ENCODE measurements around the gene BTBD2. TPM values are rescaled to one million over a fixed set of nuclear protein-coding genes. Genes with fewer than 3 reads are reported as not detected.
A peak's percentile ranks its signal among the peaks of the same experiment; 100 is the strongest.

The BTBD2 gene
- total RNA-seq, 2 donors from 2014 or later: 48.7 to 56.2 TPM

DNA sequence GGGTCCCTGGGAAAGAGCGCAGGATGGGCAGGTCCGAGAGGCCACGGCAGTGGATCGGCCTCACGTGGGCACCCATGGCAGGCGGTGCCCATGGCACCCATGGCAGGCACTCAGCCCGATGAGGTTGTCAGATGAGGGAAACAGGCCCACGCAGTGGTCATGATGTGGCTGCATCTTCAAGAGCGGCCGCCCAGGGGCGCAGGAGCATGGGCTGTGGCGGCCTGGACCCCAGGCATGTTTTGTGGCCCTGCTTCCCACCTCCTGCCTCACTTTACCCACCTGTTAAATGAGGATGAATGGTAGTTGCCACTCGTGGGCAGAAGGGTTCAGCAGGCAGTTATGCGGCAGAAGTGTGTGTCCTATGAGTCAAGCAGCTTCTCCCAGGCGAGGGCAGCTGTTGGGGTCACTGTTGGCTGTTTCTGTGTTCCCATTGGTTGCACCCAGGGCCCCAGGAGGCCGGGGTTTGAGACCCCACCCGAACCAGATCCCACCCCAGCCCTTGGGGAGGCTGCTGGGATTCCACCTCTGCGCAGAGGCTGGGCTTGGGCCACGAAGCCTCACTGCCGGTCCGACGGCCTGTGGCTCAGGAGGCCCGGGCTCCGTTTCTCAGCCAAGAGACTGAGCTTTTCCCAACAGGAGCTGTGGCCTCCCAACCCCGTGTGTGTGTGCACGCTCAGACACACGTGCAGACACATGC is 44.6 kb downstream of the BTBD2 start:
- no peaks in the 10 kb centered on the region for H3K27me3 Mint-ChIP-seq (ENCODE audit: low read depth)
- ATAC-seq (replicated peaks in 1 of 2) (no peak), DNase-seq (no peak)
- H3K4me1 Mint-ChIP-seq (ENCODE audit: low read depth): peaks cover 16% of the 10 kb centered on the region
- no peak overlapping the region for H3K4me3 Mint-ChIP-seq
- peaks cover 0 to 3% of the 10 kb centered on the region in 2 donors for H3K36me3 Mint-ChIP-seq (ENCODE audit: insufficient read depth in 2 of 2)
- no peak overlapping the region for H3K27ac Mint-ChIP-seq
- H3K9me3 Mint-ChIP-seq: no peaks in the 10 kb centered on the region

DNA sequence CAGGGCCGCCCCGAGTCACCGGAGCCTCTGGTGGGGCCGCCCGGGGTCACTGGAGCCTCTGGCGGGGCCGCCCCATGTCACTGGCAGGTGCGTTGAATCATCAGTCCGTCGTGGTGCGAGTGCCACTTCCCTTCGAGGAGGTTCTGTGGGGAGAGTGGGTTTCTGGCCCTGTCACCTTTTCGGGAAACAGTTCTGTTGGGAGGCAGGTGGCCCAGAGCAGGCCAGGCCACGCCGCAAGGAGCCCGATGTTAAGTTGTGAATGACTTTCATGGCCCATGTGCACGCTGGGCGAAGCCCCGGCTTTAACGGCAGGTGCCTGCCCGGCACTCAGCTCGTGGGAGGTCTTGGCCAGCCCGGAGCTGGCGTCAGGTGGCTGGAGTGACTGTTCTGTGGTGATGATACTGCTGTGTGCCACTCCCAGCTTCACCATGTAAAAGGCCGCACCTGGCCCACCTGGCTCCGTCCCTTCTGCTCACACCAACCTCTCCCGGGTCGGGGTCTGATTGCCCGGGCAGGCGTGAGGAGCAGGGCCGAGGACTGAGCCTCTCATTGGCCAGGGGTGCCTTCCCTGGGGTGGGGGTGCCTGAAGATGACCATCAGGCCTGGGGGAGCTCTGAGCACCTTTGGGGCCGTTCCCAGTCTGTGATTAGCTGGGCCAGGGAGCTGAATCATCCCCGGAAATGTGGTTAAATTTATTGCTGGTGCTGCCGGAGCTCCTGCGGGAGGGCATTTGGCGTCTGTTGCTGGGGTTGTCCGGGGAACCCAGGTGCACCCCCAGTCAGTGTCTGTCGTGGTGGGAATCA is 45.3 kb downstream of the BTBD2 start:
- ATAC-seq (replicated peaks in 1 of 2): no peak
- H3K9me3 Mint-ChIP-seq: no peaks in the 10 kb centered on the region
- peaks cover 0 to 1% of the 10 kb centered on the region in 2 donors for H3K36me3 Mint-ChIP-seq (ENCODE audit: insufficient read depth in 2 of 2)
- H3K4me1 Mint-ChIP-seq (ENCODE audit: low read depth): peaks cover 21% of the 10 kb centered on the region
- no peak overlapping the region for H3K4me3 Mint-ChIP-seq
- DNase-seq: no peak
- no peaks in the 10 kb centered on the region for H3K27me3 Mint-ChIP-seq (ENCODE audit: low read depth)
- no peak overlapping the region for H3K27ac Mint-ChIP-seq

DNA sequence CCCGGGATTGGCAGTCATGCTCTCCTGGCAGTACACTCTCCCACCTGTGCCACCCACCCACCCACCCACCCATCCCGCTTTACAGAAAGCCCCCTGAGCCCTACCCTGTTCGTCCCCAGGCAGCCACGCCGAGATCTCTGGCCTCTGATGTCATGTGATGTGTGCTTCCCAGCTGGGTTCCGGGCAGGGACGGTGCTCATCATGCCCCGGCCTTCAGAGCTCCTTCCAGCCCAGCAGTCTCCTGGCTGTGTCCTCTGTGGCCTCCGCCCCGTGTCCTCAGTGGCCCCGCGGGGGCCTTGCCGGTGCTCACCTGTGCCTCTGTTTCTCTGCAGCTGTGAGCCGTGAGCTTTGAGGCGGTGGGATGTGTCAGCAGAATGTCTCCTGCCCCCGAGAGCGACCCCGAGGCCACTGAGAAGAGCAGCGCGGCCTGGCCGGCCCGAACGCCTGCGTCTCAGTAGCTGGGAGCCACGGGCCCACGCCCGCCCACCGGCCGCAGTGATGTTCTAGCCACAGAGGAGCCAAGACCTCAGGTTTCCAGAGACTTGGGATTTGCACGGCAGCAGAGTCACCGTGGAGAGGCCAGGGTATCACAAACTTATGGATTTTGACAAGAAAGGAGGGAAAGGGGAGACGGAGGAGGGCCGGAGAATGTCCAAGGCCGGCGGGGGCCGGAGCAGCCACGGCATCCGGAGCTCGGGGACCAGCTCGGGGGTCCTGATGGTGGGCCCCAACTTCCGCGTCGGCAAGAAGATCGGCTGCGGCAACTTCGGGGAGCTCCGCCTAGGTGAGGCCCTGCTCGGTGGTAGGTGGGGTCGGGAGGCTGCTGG is 46.1 kb downstream of the BTBD2 start:
- Mint-ChIP-seq H3K4me1 (ENCODE audit: low read depth) (peaks cover 21% of the 10 kb centered on the region), H3K9me3 (no peaks in the 10 kb centered on the region), H3K27me3 (ENCODE audit: low read depth) (no peaks in the 10 kb centered on the region), H3K36me3 (ENCODE audit: insufficient read depth in 2 of 2) (peaks cover 0 to 1% of the 10 kb centered on the region in 2 donors), H3K27ac (no peak overlapping the region), H3K4me3 (no peak overlapping the region)
- DNase-seq (no peak), ATAC-seq (replicated peaks in 1 of 2) (no peak)

DNA sequence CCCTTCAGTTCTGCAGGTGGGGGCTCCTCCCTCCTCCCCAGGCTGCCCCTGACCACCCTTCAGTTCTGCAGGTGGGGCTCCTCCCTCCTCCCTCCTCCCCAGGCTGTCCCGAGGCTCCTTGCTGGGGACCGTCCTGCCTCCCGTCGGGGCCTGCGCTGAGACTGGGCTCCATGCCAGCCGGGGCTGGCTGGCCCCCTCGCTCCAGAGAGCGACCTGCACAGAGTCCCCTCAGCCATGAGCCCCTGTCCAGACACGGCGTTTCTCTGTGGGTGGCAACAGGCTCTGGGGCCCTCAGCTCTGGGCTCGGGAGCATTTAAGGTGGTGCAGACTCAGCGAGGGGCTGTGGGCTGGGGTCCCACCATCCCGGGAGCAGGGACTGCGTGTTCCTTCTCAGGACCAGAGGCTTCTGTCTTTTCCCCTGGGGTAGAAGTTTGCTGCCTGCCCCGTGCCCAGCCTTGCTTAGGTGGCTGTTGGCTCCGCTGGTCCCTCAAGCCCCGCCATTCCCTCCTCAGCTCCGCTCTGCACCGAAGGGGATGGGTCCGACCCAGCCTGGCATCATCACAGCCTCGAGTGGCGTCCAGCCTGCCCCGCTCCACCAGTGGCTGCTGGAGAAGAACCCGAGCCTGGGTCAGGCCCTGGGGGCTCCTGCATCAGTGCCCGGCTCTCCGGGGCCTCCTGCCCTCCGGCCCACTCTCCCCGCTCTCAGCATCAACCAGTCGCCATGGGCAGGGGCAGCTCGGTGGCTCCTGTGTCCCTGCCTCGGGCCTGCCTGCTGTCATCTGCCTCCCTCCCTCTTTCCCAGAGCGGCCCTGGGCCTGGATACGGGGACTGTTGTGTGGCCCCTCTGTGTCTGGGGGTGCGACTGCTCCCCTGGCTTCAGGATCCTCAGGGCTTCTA is 47.0 kb downstream of the BTBD2 start:
- H3K9me3 Mint-ChIP-seq: no peaks in the 10 kb centered on the region
- no peak overlapping the region for H3K27ac Mint-ChIP-seq
- no peak overlapping the region for H3K4me3 Mint-ChIP-seq
- H3K4me1 Mint-ChIP-seq (ENCODE audit: low read depth): peaks cover 19% of the 10 kb centered on the region
- H3K36me3 Mint-ChIP-seq (ENCODE audit: insufficient read depth in 2 of 2): peaks cover 0 to 1% of the 10 kb centered on the region in 2 donors
- no peak for ATAC-seq (replicated peaks in 1 of 2)
- DNase-seq: no peak
- no peaks in the 10 kb centered on the region for H3K27me3 Mint-ChIP-seq (ENCODE audit: low read depth)

DNA sequence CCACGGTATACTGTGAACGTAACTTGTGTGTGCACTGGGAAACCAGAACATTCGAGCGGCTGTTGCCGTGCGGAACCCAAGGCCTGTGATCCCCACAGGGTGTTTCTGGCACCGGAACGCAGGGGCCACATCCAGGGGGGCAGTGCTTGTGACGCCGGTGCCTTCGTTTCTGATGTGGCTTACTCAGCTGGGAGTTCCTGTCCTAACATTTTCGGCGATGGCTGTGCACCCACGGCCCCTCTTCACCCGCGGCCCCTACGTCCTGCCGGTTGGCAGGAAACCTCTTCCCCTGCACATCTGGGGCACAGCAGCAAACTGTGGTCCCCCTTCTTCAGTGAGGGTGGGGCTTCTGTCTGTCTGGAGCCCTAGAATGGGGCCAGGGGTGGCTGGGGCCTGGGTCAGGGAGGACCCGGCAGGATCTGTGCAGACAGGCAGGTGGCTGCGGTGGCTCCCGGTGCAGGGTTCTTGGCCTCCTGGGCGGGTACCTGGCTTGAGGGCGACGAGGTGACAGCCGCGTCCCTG is 48.4 kb downstream of the BTBD2 start:
- H3K4me3 Mint-ChIP-seq: peak overlapping the region in 1 of 2 donors; percentile 63
- DNase-seq: peak; percentile 21 to 22
- no peaks in the 10 kb centered on the region for H3K9me3 Mint-ChIP-seq

DNA sequence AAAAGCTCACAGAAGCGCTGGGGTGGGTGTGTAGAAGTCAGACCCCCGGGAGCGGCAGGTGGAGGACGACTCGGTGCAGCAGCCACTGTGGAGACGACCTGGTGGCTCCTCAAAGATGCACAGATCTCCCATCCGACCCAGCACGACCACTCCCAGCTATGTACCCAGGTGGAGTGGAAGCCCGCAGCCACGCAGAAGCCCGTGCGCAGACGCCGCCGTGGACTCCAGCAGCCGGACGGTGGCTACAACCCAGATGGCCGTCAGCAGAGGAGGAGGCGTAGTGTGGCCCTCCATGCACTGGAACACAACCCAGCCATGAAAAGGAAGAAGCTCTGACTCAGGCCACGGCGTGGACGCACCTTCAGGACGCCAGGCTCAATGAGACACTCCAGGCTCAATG is 52.8 kb downstream of the BTBD2 start:
- Mint-ChIP-seq H3K4me1 (ENCODE audit: low read depth) (peaks cover 23% of the 10 kb centered on the region), H3K4me3 (no peak overlapping the region), H3K27ac (no peak overlapping the region), H3K27me3 (ENCODE audit: low read depth) (no peaks in the 10 kb centered on the region), H3K36me3 (ENCODE audit: insufficient read depth in 2 of 2) (no peaks in the 10 kb centered on the region), H3K9me3 (no peaks in the 10 kb centered on the region)
- no peak for ATAC-seq (replicated peaks in 1 of 2)
- DNase-seq: no peak

More for the DNA sequence above, 48.4 kb downstream of the BTBD2 start:
- ATAC-seq (replicated peaks in 1 of 2): peak; percentile 44 to 52
- Mint-ChIP-seq H3K36me3 (ENCODE audit: insufficient read depth in 2 of 2) (peaks cover 0 to 1% of the 10 kb centered on the region in 2 donors), H3K27ac (peak overlapping the region; percentile 2), H3K27me3 (ENCODE audit: low read depth) (no peaks in the 10 kb centered on the region), H3K4me1 (ENCODE audit: low read depth) (peaks cover 16% of the 10 kb centered on the region)

DNA sequence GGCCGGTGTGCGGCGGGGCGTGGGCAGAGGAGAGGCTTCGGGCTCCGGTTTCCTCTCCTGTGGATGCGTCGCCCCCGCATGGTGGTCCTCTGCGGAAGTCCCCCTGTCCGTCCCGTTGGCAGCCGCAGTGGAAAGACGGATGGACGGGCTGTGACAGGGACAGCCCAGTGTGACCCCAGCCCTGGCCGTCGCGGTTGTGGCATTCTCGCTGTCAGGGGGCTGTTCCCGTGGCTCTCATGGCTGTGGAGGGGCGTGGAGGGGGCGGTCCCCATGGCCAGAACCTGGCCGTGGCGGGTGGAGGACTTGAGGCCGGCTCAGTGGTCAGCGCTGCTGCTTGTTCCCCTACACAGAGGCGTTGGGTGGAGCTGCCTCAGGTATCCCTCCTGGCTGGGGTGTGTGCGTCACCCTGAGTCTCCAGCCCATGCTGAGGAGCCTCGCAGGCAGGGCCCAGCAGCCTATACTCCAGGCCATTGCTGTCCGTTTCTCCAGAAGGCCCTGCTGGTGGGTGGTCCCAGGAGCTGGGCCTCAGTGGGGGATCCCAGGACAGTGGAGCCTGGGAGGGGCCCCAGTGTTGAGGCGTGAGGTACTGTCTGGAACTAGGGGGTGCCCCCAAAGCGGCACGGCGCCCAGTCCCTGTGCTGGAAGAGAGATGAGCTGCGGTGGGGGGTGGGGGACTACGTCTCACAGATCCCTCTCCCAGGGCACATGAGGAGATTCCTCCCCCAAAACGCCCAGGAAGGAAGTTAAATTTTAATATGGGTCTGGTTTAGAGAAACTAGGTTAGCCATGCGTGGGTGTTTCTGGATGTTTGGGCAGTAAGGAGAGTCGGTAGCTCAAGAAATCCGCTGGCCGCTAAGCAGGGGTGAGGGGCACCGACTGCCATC is 54.3 kb downstream of the BTBD2 start:
- Mint-ChIP-seq H3K27me3 (ENCODE audit: low read depth) (no peaks in the 10 kb centered on the region), H3K9me3 (no peaks in the 10 kb centered on the region), H3K4me1 (ENCODE audit: low read depth) (peaks cover 19% of the 10 kb centered on the region), H3K36me3 (ENCODE audit: insufficient read depth in 2 of 2) (no peaks in the 10 kb centered on the region), H3K27ac (no peak overlapping the region), H3K4me3 (no peak overlapping the region)
- ATAC-seq (replicated peaks in 1 of 2) (no peak), DNase-seq (no peak)

DNA sequence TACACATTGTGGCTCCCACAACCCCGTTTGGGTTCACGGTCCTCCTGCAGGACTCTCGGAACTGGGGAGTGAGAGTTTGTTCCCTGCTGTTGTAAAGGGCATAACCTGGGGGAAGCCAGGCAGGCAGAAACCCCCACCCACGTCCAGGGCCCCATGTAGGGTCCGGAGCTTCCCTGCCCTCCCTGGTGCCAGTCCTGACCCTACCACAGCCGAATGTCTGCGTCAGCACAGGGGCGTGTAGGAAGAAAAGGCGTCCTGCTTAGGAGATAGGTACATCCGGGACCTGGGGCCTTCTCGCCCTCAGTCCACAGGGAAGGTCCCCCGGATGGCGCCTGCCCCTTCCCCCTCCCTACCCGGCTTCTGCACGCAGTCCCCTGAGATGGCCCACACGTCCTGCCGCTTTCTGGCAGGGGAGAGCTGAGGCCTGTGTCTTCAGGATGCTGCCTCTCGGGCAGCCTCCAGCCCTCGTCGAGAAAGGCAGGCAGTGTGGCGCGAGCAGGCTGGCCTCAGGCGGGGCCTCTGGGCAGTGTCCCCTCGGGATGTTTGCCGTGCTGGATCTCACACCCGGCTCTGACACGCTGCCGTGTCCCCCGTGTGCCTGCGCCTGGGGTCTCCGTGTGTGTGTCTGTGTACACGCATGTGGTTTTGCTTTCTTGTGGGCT is 55.5 kb downstream of the BTBD2 start:
- Mint-ChIP-seq H3K36me3 (ENCODE audit: insufficient read depth in 2 of 2) (no peaks in the 10 kb centered on the region), H3K4me3 (no peak overlapping the region), H3K4me1 (ENCODE audit: low read depth) (peaks cover 11% of the 10 kb centered on the region), H3K27me3 (ENCODE audit: low read depth) (no peaks in the 10 kb centered on the region), H3K9me3 (no peaks in the 10 kb centered on the region), H3K27ac (no peak overlapping the region)
- DNase-seq (no peak), ATAC-seq (replicated peaks in 1 of 2) (no peak)

DNA sequence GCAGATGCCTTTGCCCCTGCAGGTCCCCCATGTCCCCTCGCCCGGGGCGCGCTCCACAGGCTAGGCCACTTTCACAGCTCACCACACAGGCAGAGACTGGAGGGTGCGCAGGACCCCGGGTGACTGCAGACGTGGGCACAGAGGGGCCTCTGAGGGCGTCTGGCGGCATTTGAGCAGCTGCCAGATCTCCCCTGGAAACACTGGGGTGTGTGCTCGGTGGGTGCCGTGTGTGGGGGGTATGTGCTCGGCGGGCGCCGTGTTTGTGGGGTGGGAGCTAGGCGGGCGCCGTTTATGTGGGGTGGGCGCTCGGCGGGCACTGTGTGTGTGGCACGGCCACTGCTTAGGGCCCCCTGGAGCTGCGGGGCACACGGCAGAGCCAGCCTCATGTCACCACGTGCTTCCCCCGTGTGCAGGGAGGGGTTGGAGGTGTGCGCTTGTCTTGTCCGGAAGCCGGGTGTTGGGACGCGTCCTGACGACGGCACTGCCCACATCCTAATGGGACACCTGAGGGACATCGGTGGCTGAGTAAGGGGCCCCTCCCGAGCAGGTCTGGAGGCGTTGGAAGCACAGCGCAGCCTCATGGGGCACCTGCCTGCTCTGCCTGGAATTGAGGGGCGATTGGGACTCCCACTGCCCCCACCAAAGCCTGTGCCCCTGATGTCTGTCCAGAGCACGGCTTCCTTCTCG is 57.8 kb downstream of the BTBD2 start:
- ATAC-seq (replicated peaks in 1 of 2) (no peak), DNase-seq (no peak)
- H3K27ac Mint-ChIP-seq: no peak overlapping the region
- no peak overlapping the region for H3K4me3 Mint-ChIP-seq
- no peaks in the 10 kb centered on the region for H3K9me3 Mint-ChIP-seq
- peaks cover 11% of the 10 kb centered on the region for H3K4me1 Mint-ChIP-seq (ENCODE audit: low read depth)
- no peaks in the 10 kb centered on the region for H3K27me3 Mint-ChIP-seq (ENCODE audit: low read depth)
- no peaks in the 10 kb centered on the region for H3K36me3 Mint-ChIP-seq (ENCODE audit: insufficient read depth in 2 of 2)

DNA sequence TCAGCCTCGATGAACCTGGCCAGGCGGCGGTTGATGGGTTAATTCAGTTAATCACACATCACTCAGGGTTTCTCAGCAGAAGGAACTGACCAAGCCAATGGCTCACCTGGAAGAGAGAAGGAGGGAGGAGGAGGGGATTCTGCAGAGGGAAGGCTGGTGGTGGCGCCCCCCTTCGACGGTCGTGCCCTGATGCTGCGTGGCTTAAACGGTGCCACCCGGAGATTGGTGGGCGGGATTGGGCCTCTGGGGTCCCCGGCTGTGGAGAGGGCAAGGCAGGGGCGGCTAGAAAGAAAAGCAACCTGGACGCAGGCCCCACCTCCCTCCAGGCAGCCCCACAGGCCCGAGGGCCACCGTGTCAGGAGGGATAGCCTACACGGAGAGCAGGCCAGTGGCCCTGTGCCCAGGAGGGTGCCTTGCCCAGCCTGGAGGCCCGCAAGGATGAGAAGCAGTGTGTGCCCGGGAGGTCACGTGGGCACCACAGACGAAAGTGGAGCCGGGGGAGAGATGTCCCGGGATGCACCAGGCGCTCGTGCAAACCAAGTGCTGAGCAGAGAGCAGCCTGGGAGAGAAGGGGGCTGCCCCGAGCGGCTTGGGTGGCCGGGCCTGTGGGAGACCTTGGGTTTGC is 58.5 kb downstream of the BTBD2 start:
- H3K27me3 Mint-ChIP-seq (ENCODE audit: low read depth): no peaks in the 10 kb centered on the region

More for the DNA sequence above, 58.5 kb downstream of the BTBD2 start:
- H3K27ac Mint-ChIP-seq: no peak overlapping the region
- no peaks in the 10 kb centered on the region for H3K9me3 Mint-ChIP-seq
- ATAC-seq (replicated peaks in 1 of 2) (no peak), DNase-seq (no peak)
- no peak overlapping the region for H3K4me3 Mint-ChIP-seq
- H3K4me1 Mint-ChIP-seq (ENCODE audit: low read depth): peaks cover 11% of the 10 kb centered on the region
- H3K36me3 Mint-ChIP-seq (ENCODE audit: insufficient read depth in 2 of 2): no peaks in the 10 kb centered on the region
